ENCODE data around the gene RAD21L1.

Gene RAD21L1

DNA sequence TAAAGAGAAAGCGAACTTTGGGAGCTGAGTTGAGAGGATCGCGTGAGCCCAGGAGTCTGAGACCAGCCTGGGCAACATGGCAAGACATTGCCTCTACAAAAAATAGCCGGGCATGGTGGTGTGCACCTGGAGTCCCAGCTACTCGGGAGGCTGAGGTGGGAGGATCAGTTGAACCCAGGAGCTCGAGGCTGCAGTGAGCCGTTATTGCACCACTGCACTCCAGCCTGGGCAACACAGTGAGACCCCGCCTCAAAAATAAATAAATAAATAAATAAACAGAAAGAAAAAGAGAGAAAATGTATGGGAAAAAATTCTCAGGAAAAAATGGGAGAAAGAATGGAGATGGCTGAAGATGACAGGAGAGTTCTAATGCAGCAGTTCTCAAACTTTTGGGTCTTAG is 20.0 kb upstream of the RAD21L1 start:
- no peak for FAIRE-seq
- TF ChIP-seq, protein P1, sequence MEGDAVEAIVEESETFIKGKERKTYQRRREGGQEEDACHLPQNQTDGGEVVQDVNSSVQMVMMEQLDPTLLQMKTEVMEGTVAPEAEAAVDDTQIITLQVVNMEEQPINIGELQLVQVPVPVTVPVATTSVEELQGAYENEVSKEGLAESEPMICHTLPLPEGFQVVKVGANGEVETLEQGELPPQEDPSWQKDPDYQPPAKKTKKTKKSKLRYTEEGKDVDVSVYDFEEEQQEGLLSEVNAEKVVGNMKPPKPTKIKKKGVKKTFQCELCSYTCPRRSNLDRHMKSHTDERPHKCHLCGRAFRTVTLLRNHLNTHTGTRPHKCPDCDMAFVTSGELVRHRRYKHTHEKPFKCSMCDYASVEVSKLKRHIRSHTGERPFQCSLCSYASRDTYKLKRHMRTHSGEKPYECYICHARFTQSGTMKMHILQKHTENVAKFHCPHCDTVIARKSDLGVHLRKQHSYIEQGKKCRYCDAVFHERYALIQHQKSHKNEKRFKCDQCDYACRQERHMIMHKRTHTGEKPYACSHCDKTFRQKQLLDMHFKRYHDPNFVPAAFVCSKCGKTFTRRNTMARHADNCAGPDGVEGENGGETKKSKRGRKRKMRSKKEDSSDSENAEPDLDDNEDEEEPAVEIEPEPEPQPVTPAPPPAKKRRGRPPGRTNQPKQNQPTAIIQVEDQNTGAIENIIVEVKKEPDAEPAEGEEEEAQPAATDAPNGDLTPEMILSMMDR (IDR thresholded peaks at IDR 0.05; ENCODE audit: insufficient read depth, missing control alignments) = no peak
- no peak for DNase-seq (ENCODE audit: insufficient read length, low spot score)

GRCh38 chr20:1206366-1207148 is 19.3 kb upstream of the RAD21L1 start:
- TF ChIP-seq, protein P1 (IDR thresholded peaks at IDR 0.05; ENCODE audit: insufficient read depth, missing control alignments) = no peak
- DNase-seq (ENCODE audit: insufficient read length, low spot score) = no peak
- no peak for FAIRE-seq

DNA sequence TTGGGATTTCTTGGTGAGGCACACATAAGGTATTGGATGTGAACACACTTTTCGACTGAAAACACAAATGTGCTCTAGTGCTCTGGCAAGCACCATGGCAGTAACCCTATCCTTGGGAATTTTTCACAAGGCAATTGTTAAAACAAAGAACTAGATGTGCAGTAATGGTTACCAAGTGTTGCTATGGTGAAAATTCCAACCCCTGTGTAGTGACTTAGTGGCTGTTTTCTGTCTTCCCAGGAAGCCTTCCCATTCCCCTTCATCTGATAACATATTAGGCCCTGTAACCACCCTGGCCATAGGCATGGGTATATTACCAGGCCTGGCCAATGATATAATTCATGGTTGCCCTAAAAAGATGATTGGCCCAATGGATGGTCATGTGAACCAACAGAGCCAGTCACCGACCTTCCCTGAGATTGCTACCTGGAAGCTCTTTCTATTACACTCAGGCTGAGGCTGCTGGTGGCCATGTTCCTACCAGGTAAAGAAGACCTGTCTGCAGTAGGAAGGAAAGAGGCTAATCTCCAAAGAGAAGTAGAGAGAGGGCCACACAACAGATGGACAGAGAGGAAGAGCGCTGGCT is 18.5 kb upstream of the RAD21L1 start:
- TF ChIP-seq, protein P1 (IDR thresholded peaks at IDR 0.05; ENCODE audit: insufficient read depth, missing control alignments) = no peak
- DNase-seq (ENCODE audit: insufficient read length, low spot score) (no peak), FAIRE-seq (no peak)

DNA sequence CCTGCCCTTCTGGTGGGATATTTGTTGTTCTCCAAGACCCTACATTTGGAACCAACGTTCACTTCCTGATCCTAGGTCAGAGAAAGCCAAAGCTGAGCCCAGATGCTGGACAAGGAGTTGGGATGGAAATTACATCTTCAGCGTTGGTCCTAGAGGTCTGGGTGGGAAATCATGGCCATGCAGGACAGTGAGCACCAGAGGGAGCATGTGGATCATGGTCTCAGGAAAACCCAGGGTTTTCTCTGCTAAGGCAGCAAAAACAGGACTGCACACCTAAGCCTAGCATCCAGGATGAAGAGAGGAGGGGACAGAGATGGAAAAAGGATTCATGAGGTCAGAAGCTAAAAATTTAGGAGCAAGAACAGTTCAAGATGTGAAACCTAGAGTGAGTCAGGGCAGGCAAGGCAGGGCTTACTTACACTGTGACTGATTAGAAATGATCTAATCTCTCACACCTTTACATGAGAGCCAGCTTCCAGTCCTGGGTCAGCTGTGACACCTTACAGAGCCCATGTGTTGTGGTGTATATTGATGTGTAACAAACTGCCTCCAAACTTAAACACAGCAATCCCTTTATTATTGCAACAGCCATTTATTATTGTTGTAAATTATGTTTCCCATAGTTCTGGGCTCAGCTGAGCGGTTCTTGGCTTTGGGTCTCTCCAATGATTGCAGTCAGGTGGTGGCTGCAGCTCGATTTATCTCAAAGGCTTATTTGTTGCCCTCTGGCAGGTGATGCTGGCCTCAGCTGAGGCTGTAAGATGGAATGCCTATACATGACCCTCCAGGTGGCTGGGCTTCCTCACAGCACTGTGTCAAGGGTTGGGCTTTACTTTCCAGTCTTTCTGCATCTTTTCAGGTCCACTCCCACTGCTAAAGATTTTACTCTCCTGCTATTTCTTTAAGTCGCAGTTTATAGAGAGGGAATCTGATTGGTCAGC is 16.1 kb upstream of the RAD21L1 start:
- TF ChIP-seq, protein P1 (IDR thresholded peaks at IDR 0.05; ENCODE audit: insufficient read depth, missing control alignments) = peak; percentile 24
- FAIRE-seq (no peak), DNase-seq (ENCODE audit: insufficient read length, low spot score) (no peak)

GRCh38 chr20:1210501-1210900 is 15.3 kb upstream of the RAD21L1 start:
- FAIRE-seq = no peak

GRCh38 chr20:1212023-1212422 is 13.8 kb upstream of the RAD21L1 start:
- TF ChIP-seq, protein P1 (IDR thresholded peaks at IDR 0.05; ENCODE audit: insufficient read depth, missing control alignments) = no peak
- no peak for FAIRE-seq
- no peak for DNase-seq (ENCODE audit: insufficient read length, low spot score)

More at GRCh38 chr20:1210501-1210900, 15.3 kb upstream of the RAD21L1 start:
- DNase-seq (ENCODE audit: insufficient read length, low spot score) = no peak
- TF ChIP-seq, protein P1 (IDR thresholded peaks at IDR 0.05; ENCODE audit: insufficient read depth, missing control alignments) = no peak

Measured in D721Med (cell line).